Neuronal stem cell (in vitro differentiated cells): ENCODE results near the gene TRIM17.

Experiments used
- DNase-seq: peaks from one replicate; pipeline ENCODE4 v3.0.0-alpha.2; 2013; ENCODE audit warnings: low spot score
- H2AFZ ChIP-seq: one replicate; pipeline ENCODE4 v1.6.1; 2013; ENCODE audit warnings: mild to moderate bottlenecking, low read length, inconsistent platforms
- H2AK5ac ChIP-seq: 2 replicates; pipeline ENCODE4 v1.6.1; 2013; ENCODE audit warnings: low read depth, mild to moderate bottlenecking, inconsistent platforms, low read length, moderate library complexity, mixed read lengths
- H2BK120ac ChIP-seq: 2 replicates; pipeline ENCODE4 v1.6.1; 2013; ENCODE audit warnings: low read depth, mild to moderate bottlenecking, inconsistent platforms, low read length, moderate library complexity, mixed read lengths
- H2BK12ac ChIP-seq: one replicate; pipeline ENCODE4 v1.6.1; 2013; ENCODE audit warnings: low read length, inconsistent platforms
- H2BK15ac ChIP-seq: 2 replicates; pipeline ENCODE4 v1.6.1; 2013; ENCODE audit warnings: mild to moderate bottlenecking, low read length, inconsistent platforms, mixed read lengths
- H2BK5ac ChIP-seq: one replicate; pipeline ENCODE4 v1.6.1; 2013; ENCODE audit warnings: inconsistent platforms, mild to moderate bottlenecking, low read length, moderate library complexity
- H3K14ac ChIP-seq: one replicate; pipeline ENCODE4 v1.6.1; 2013; ENCODE audit warnings: low read length, inconsistent platforms
- H3K18ac ChIP-seq: 2 replicates; pipeline ENCODE4 v1.6.1; 2013; ENCODE audit warnings: low read length, inconsistent platforms
- H3K23ac ChIP-seq: 2 replicates; pipeline ENCODE4 v1.6.1; 2013; ENCODE audit warnings: low read depth, mild to moderate bottlenecking, mixed read lengths, low read length, inconsistent platforms; ENCODE audit not compliant: poor library complexity
- H3K27ac ChIP-seq: replicated peaks from 3 replicates; pipeline ENCODE4 v1.5.1; 2013; ENCODE audit warnings: low read length, inconsistent platforms
- H3K27me3 ChIP-seq, 3 experiments: 2 replicates each; pipeline ENCODE4 v1.6.1; 2013; ENCODE audit warnings: low read length in 3 of 3, mild to moderate bottlenecking in 2 of 3, inconsistent platforms in 1 of 3, low read depth in 1 of 3, mixed read lengths in 1 of 3, moderate library complexity in 1 of 3; ENCODE audit not compliant: control insufficient read depth in 3 of 3, insufficient read depth in 3 of 3
- H3K36me3 ChIP-seq, 2 donors: replicated peaks in 1 of 2; 2 replicates each; pipeline ENCODE4 v1.6.1; 2013; ENCODE audit warnings: low read length in 2 of 2; ENCODE audit not compliant: control insufficient read depth in 2 of 2, insufficient read depth in 2 of 2
- H3K4ac ChIP-seq: 2 replicates; pipeline ENCODE4 v1.6.1; 2013; ENCODE audit warnings: inconsistent platforms, mild to moderate bottlenecking, low read length, moderate library complexity
- H3K4me1 ChIP-seq, 2 donors: 1 replicate in 1 of 2; 2 replicates in 1 of 2; pipeline ENCODE4 v1.6.1; 2013; ENCODE audit warnings: low read length in 2 of 2, low read depth in 1 of 2; ENCODE audit not compliant: control insufficient read depth in 2 of 2, insufficient read depth in 1 of 2
- H3K4me2 ChIP-seq: one replicate; pipeline ENCODE4 v1.6.1; 2013; ENCODE audit warnings: mild to moderate bottlenecking, low read length, inconsistent platforms; ENCODE audit not compliant: insufficient read depth, poor library complexity, severe bottlenecking
- H3K4me3 ChIP-seq, 2 donors: 2 replicates each; pipeline ENCODE4 v1.5.1; 2013; ENCODE audit warnings: low read length in 2 of 2, mild to moderate bottlenecking in 2 of 2, inconsistent platforms in 1 of 2, moderate library complexity in 1 of 2
- H3K79me1 ChIP-seq: one replicate; pipeline ENCODE4 v1.6.1; 2013; ENCODE audit warnings: low read depth, mild to moderate bottlenecking, inconsistent platforms, low read length, moderate library complexity
- H3K9ac ChIP-seq: one replicate; pipeline ENCODE4 v1.6.1; 2013; ENCODE audit warnings: mild to moderate bottlenecking, low read depth, low read length, inconsistent platforms; ENCODE audit not compliant: poor library complexity
- H3K9me3 ChIP-seq, 2 donors: replicated peaks in 1 of 2; 2 replicates each; pipeline versions ENCODE3 to v1.6.1; 2013; ENCODE audit warnings: low read length in 2 of 2, mild to moderate bottlenecking in 2 of 2, inconsistent platforms in 1 of 2, low read depth in 1 of 2, mixed read lengths in 1 of 2, moderate library complexity in 1 of 2; ENCODE audit not compliant: control insufficient read depth in 2 of 2, insufficient read depth in 1 of 2
- H4K8ac ChIP-seq: one replicate; pipeline ENCODE4 v1.6.1; 2013; ENCODE audit warnings: low read depth, mild to moderate bottlenecking, inconsistent platforms, low read length, moderate library complexity
- H4K91ac ChIP-seq: one replicate; pipeline ENCODE4 v1.6.1; 2013; ENCODE audit warnings: low read length, low read depth, mild to moderate bottlenecking, inconsistent platforms; ENCODE audit not compliant: poor library complexity
- WGBS, 2 donors: extraction: QIAGEN DNeasy Blood & Tissue Kit; methylation state at CpG; one replicate each; pipeline ENCODE4 v1.1.7; 2013; ENCODE audit warnings: missing lambda C conversion rate in 2 of 2, mixed read lengths in 1 of 2; ENCODE audit not compliant: insufficient read length in 2 of 2, insufficient replicate concordance in 1 of 2; ENCODE audit errors: extremely low coverage in 2 of 2; 5-methylcytosine and 5-hydroxymethylcytosine counted together

Gene TRIM17

DNA sequence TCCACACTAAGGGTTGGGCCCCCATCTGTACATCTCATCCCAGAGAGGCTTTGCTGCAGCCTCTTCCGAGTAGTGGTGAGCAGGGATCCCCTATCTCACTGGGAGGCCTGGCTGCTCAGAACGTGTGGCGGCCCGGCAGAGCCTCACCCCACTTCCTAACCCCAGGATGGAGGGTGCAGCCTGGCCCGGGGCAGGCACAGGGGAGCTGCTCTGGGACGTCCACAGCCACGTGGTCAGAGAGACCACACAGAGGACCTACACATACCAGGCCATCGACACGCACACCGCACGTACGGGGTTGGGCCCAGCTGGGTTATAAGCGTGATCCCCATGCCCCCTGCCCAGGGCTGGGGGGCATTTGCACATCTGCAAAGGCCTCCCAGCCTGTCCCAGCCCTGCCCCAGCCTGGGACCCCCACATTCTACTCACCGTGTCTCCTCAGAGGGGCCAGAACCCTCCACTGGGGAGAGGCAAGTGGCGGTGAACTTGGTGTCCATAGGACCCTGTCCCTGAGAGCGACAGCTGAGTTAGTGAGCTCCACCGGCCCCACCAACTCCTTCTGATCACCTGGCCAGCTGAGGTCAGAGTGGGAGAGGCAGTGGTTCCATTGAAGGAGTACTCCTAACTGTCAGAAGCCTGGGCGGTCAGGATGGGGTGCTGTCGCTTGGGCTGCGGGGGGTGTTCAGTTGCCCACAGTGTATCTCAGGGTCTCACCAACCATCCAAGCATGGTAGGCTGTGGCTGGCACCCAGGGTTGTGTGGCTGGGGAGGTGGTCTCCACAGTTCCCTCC lies 51.2 kb downstream of the TRIM17 start:
- no CpG with 5 or more reads among the region's 20 CpGs for WGBS, 2 donors
- H3K4me1 ChIP-seq: no peaks in the 10 kb centered on the region
- no peak for DNase-seq
- H3K9me3 ChIP-seq: no peaks in the 10 kb centered on the region
- peak overlapping the region; percentile 38 for H3K14ac ChIP-seq
- peaks cover 0 to 6% (median 0%) of the 10 kb centered on the region in 3 experiments for H3K27me3 ChIP-seq
- H3K4ac ChIP-seq: no peak overlapping the region
- no peak overlapping the region for H3K4me3 ChIP-seq
- H3K27ac ChIP-seq: no peak overlapping the region
- no peak overlapping the region for H2AK5ac ChIP-seq
- H2BK12ac ChIP-seq: peak overlapping the region; percentile 73
- H2BK15ac ChIP-seq: no peak overlapping the region
- no peak overlapping the region for H3K4me2 ChIP-seq
- no peak overlapping the region for H2BK120ac ChIP-seq
- peak overlapping the region; percentile 80 for H3K18ac ChIP-seq
- H3K36me3 ChIP-seq: no peaks in the 10 kb centered on the region
- H3K23ac ChIP-seq: peak overlapping the region; percentile 89
- no peak overlapping the region for H3K9ac ChIP-seq
- peak overlapping the region; percentile 75 for H2BK5ac ChIP-seq
- H4K91ac ChIP-seq: peak overlapping the region; percentile 24
- H3K79me1 ChIP-seq: peaks cover 4% of the 10 kb centered on the region
- no peak overlapping the region for H4K8ac ChIP-seq
- no peak overlapping the region for H2AFZ ChIP-seq

DNA sequence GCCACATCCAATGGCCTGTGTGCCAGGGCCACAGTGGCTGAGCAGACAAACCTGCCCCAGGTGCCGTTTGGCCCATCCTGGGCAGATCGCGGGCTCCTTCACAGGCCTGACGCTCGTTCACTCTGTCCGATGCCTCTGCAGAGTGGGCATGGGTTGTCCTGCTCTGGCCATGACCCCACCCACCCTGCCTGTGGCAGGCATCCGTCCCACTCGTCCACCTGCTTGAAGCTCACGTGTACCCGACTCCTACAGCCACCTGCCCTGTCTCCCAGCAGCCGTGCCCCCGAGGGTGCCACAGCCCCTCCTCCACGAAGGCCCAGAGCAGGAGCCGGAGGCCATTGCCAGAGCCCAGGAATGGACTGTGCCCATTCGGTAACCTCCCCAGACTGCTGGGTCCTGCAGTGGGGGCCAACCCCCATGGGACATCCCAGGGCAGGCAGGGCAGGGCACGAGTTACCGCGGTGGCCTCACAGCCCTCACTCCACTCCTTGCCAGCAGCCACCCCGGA lies 51.9 kb downstream of the TRIM17 start:
- peak overlapping the region; percentile 57 for H3K18ac ChIP-seq
- H2BK5ac ChIP-seq: peak overlapping the region; percentile 75
- H3K4me2 ChIP-seq: no peak overlapping the region
- no peaks in the 10 kb centered on the region for H3K9me3 ChIP-seq
- no peak overlapping the region for H4K8ac ChIP-seq
- H3K4me1 ChIP-seq: no peaks in the 10 kb centered on the region
- WGBS, 2 donors: no CpG with 5 or more reads among the region's 19 CpGs
- H3K36me3 ChIP-seq: no peaks in the 10 kb centered on the region
- H3K4ac ChIP-seq: peak overlapping the region; percentile 89
- H3K9ac ChIP-seq: no peak overlapping the region
- no peak overlapping the region for H3K27ac ChIP-seq
- peaks cover 4% of the 10 kb centered on the region for H3K79me1 ChIP-seq
- H3K27me3 ChIP-seq: peaks cover 0 to 6% (median 0%) of the 10 kb centered on the region in 3 experiments
- no peak overlapping the region for H2AK5ac ChIP-seq
- DNase-seq: no peak
- H3K4me3 ChIP-seq: no peak overlapping the region
- H3K14ac ChIP-seq: peak overlapping the region; percentile 38
- H3K23ac ChIP-seq: peak overlapping the region; percentile 85
- no peak overlapping the region for H2BK15ac ChIP-seq
- no peak overlapping the region for H2BK12ac ChIP-seq
- H4K91ac ChIP-seq: peak overlapping the region; percentile 24
- no peak overlapping the region for H2BK120ac ChIP-seq
- H2AFZ ChIP-seq: no peak overlapping the region

- peaks cover 4% of the 10 kb centered on the region for H3K79me1 ChIP-seq
- no peaks in the 10 kb centered on the region for H3K36me3 ChIP-seq
- H4K91ac ChIP-seq: no peak overlapping the region
- H3K27me3 ChIP-seq: peaks cover 0 to 6% (median 0%) of the 10 kb centered on the region in 3 experiments
- H2BK15ac ChIP-seq: no peak overlapping the region
- no peaks in the 10 kb centered on the region for H3K9me3 ChIP-seq
- peaks cover 0 to 2% of the 10 kb centered on the region in 2 donors for H3K4me1 ChIP-seq
- WGBS, 2 donors: no CpG with 5 or more reads among the region's 12 CpGs
- no peak overlapping the region for H3K9ac ChIP-seq
- H3K14ac ChIP-seq: peak overlapping the region; percentile 71
- no peak overlapping the region for H3K4me2 ChIP-seq
- no peak overlapping the region for H3K27ac ChIP-seq
- no peak overlapping the region for H2BK12ac ChIP-seq
- H2BK5ac ChIP-seq: peak overlapping the region; percentile 24
- H2BK120ac ChIP-seq: no peak overlapping the region
- H2AK5ac ChIP-seq: peak overlapping the region; percentile 86
- no peak overlapping the region for H4K8ac ChIP-seq
- peak overlapping the region; percentile 57 for H3K18ac ChIP-seq
- H3K4ac ChIP-seq: peak overlapping the region; percentile 37
- H3K23ac ChIP-seq: peak overlapping the region; percentile 85
- no peak for DNase-seq
- H2AFZ ChIP-seq: no peak overlapping the region
- H3K4me3 ChIP-seq: no peak overlapping the region
Observed at GRCh38 chr1:228364068-228364705, 52.5 kb downstream of the TRIM17 start.

GRCh38 chr1:228363686-228364067 lies 53.0 kb downstream of the TRIM17 start:
- Histone ChIP-seq H3K79me1 (peaks cover 4% of the 10 kb centered on the region), H3K4me3 (no peak overlapping the region), H2BK5ac (no peak overlapping the region), H2AK5ac (peak overlapping the region; percentile 86), H4K91ac (no peak overlapping the region), H3K18ac (no peak overlapping the region), H3K9me3 (peaks cover 0 to 2% of the 10 kb centered on the region in 2 donors), H2BK120ac (no peak overlapping the region), H3K14ac (peak overlapping the region; percentile 71), H4K8ac (no peak overlapping the region), H3K9ac (no peak overlapping the region), H2BK12ac (no peak overlapping the region), H3K27me3 (peaks cover 0 to 5% (median 0%) of the 10 kb centered on the region in 3 experiments), H3K36me3 (no peaks in the 10 kb centered on the region), H2BK15ac (no peak overlapping the region), H3K23ac (peak overlapping the region; percentile 85), H3K27ac (no peak overlapping the region), H3K4ac (no peak overlapping the region), H2AFZ (no peak overlapping the region), H3K4me2 (no peak overlapping the region), H3K4me1 (peaks cover 0 to 2% of the 10 kb centered on the region in 2 donors)
- DNase-seq: no peak
- no CpG with 5 or more reads among the region's 9 CpGs for WGBS, 2 donors
